Measurements from ENCODE around the gene RTP3. TPM values are rescaled to one million over a fixed set of nuclear protein-coding genes. Genes with fewer than 3 reads are reported as not detected.
A peak's percentile ranks its signal among the peaks of the same experiment; 100 is the strongest.

Gene RTP3
- total RNA-seq = not detected

DNA sequence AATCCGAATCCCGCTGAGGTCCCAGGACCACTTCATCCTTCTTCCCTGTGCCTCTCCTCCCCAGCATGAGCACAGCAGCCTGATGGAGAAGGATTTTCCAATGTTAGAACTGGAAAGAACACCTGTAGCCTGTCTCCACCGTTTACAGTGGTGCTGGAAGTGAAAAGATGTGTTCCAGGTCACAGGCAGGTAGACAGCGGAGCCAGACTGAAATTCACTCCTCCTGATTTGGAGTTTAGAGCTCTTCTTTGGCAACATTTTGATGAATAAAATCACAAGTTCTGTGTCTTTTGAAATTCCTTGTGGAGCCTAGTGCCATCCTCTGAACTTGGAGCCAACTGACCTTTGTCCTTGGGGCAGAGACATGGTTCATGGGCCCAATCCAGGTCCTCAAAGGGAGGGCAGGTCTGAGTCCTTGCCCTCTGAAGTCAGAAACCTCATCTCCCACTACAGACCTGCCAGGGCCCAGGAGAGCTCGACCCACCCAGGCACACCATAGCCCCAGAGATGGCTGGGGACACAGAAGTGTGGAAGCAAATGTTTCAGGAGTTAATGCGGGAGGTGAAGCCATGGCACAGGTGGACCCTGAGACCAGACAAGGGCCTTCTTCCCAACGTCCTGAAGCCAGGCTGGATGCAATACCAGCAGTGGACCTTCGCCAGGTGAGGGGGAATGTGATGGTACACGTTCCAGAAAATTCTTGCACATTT, at the start of gene RTP3:
TSS of gene RTP3 (plus strand) at position 421 of the 710 bp plus-strand sequence. CDS start at position 508, 87 bp downstream.
- ATAC-seq (no peak), DNase-seq (peak; percentile 19)
- H3K9me3 Mint-ChIP-seq (ENCODE audit: low read depth) = no peaks in the 10 kb centered on the region
- peaks cover 5% of the 10 kb centered on the region for H3K27me3 Mint-ChIP-seq
- no peak within 1 kb of the TSS for H3K4me3 Mint-ChIP-seq
- CTCF ChIA-PET = interaction anchor here (1.0 to 5.0 kb wide), 5 partner anchors 9 to 132 kb away, joined by 3 to 61 read pairs (median 29); no protein-coding TSS in a partner anchor
- H3K4me1 Mint-ChIP-seq = peaks cover 4% of the 10 kb centered on the region
- no peak within 1 kb of the TSS for H3K27ac Mint-ChIP-seq
- no peaks in the 10 kb centered on the region for H3K36me3 Mint-ChIP-seq

DNA sequence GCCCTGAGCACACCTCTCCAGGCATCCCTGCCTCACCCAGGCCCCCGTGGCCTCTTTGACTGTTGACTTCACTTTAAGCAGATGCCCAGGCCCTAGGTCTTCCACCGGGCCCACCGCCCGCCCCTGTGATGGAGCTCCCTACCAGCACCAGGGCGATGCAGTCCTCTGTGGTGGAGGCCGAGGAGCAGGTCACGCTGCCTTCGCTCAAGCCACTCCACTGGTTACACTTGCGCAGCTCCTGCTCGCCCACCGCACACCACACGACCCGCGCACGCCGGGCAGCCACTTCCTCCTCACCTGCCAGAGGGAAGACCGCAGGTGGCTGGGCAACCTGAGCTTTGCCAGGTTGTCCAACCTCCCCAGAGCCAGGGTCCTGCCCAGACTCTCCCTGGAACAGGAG, 49.1 kb upstream of the RTP3 start:
- H3K4me3 Mint-ChIP-seq = no peak overlapping the region
- peaks cover 11% of the 10 kb centered on the region for H3K4me1 Mint-ChIP-seq
- no peaks in the 10 kb centered on the region for H3K9me3 Mint-ChIP-seq (ENCODE audit: low read depth)
- H3K27me3 Mint-ChIP-seq = peaks cover 30% of the 10 kb centered on the region
- H3K27ac Mint-ChIP-seq = no peak overlapping the region
- CTCF ChIA-PET = interaction anchor here (0.6 kb wide), 1 partner anchor 31 kb away, joined by 3 read pairs; no protein-coding TSS in a partner anchor
- no peaks in the 10 kb centered on the region for H3K36me3 Mint-ChIP-seq
- no peak for DNase-seq
- ATAC-seq = no peak

- DNase-seq = peak; percentile 27
- Mint-ChIP-seq H3K4me3 (no peak overlapping the region), H3K9me3 (ENCODE audit: low read depth) (no peaks in the 10 kb centered on the region), H3K27ac (no peak overlapping the region), H3K36me3 (no peaks in the 10 kb centered on the region), H3K27me3 (peaks cover 37% of the 10 kb centered on the region), H3K4me1 (peaks cover 7% of the 10 kb centered on the region)
- CTCF ChIA-PET = interaction anchor here (0.7 to 2.0 kb wide), 7 partner anchors 16 to 112 kb away, joined by 3 to 6 read pairs (median 3); no protein-coding TSS in a partner anchor
- ATAC-seq = no peak
Observed at GRCh38 chr3:46449755-46450552, 47.8 kb upstream of the RTP3 start.

DNA sequence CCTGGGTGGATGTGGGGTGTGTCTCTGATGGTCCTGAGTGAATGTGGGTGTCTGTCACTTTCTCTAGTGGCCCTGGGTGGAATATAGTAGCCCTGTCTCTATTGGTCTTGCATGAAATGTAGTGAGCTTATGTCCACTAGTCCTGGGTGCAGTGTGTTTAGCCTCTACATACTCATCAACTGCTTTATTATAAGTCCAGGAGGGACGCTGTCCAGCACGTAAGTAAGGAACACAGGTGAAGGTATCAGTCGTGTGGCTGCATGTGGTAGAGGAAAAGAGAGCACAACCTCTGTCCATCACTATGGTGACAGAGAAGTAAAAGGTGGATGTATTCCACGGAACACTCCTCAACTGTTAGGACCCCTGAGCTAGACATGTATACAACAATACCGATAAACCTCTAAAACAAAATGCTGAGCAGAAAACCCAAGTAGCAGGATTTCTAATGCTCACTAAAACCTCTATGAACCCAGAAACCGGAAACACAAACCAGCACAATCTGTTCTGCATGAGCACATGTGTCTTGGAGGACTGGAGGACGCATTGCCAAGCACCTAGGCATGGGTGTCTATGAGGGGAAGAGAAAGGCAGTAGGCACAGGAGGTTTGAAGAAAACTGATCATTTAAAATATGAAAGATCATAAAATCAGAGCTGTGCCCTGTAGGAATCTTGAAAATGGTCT, 44.1 kb upstream of the RTP3 start:
- H3K36me3 Mint-ChIP-seq = no peaks in the 10 kb centered on the region
- ATAC-seq (no peak), DNase-seq (peak; percentile 22)
- peaks cover 42% of the 10 kb centered on the region for H3K27me3 Mint-ChIP-seq
- no peaks in the 10 kb centered on the region for H3K9me3 Mint-ChIP-seq (ENCODE audit: low read depth)
- H3K4me1 Mint-ChIP-seq = peaks cover 7% of the 10 kb centered on the region
- CTCF ChIA-PET = no interaction called here
- no peak overlapping the region for H3K27ac Mint-ChIP-seq
- H3K4me3 Mint-ChIP-seq = no peak overlapping the region

- Mint-ChIP-seq H3K4me3 (no peak overlapping the region), H3K36me3 (no peaks in the 10 kb centered on the region), H3K27ac (no peak overlapping the region), H3K27me3 (peaks cover 45% of the 10 kb centered on the region), H3K9me3 (ENCODE audit: low read depth) (no peaks in the 10 kb centered on the region), H3K4me1 (peaks cover 7% of the 10 kb centered on the region)
- DNase-seq (peak; percentile 37), ATAC-seq (no peak)
- CTCF ChIA-PET = no interaction called here
Observed at GRCh38 chr3:46454209-46454595, 43.6 kb upstream of the RTP3 start.

DNA sequence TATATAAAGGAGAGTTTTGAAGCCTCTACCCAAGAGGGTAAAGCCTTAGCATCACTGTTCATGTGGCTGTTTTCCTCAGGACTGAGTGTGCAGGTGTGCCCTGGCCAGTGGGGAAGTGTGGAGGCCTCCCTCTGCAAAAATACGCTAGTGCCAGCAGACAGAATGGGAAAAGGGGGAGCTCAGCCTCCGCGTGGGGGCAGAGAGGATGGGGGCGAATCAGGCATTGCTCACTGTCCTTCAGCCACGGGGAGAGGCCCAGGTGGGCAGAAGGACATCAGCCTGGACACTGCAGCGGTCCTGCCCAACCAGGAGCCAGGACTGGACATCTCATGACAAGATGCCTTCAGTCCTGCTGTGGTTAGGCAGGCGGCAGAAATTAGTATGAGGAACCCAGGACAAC, 43.2 kb upstream of the RTP3 start:
- no peaks in the 10 kb centered on the region for H3K9me3 Mint-ChIP-seq (ENCODE audit: low read depth)
- no peak for ATAC-seq

GRCh38 chr3:46455231-46456115, 42.3 kb upstream of the RTP3 start:
- Mint-ChIP-seq H3K27me3 (peaks cover 58% of the 10 kb centered on the region), H3K4me3 (no peak overlapping the region), H3K36me3 (no peaks in the 10 kb centered on the region), H3K4me1 (peaks cover 7% of the 10 kb centered on the region), H3K9me3 (ENCODE audit: low read depth) (peaks cover 3% of the 10 kb centered on the region), H3K27ac (no peak overlapping the region)
- DNase-seq (peak; percentile 34), ATAC-seq (no peak)
- CTCF ChIA-PET = no interaction called here

More for the DNA sequence above, 43.2 kb upstream of the RTP3 start:
- Mint-ChIP-seq H3K27me3 (peaks cover 49% of the 10 kb centered on the region), H3K36me3 (no peaks in the 10 kb centered on the region), H3K4me3 (no peak overlapping the region), H3K4me1 (peaks cover 7% of the 10 kb centered on the region), H3K27ac (no peak overlapping the region)
- DNase-seq = peak; percentile 27
- CTCF ChIA-PET = no interaction called here

DNA sequence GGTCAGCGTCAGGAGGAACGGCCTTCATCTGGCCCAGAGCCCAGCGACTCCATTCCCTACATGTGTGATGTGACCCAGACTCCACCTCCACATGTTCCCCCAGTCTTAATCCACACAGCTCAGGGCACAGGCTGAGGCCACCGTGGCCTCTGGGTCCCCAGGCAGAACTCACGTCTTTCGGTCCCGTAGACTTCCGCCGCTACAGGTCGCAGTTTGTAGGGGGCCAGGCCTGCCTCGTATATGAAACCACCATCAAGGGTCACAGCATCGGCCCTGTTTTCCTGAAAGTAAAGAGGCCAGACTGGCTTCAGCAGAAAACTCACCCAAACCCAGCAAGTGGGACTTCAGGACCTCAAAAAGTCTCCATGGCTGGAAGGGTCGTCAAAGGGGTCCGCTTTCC, 41.7 kb upstream of the RTP3 start:
- Mint-ChIP-seq H3K27ac (no peak overlapping the region), H3K27me3 (peaks cover 59% of the 10 kb centered on the region), H3K9me3 (ENCODE audit: low read depth) (peaks cover 4% of the 10 kb centered on the region), H3K4me3 (no peak overlapping the region), H3K36me3 (no peaks in the 10 kb centered on the region), H3K4me1 (peaks cover 7% of the 10 kb centered on the region)
- DNase-seq = peak; percentile 39
- CTCF ChIA-PET = no interaction called here
- no peak for ATAC-seq

DNA sequence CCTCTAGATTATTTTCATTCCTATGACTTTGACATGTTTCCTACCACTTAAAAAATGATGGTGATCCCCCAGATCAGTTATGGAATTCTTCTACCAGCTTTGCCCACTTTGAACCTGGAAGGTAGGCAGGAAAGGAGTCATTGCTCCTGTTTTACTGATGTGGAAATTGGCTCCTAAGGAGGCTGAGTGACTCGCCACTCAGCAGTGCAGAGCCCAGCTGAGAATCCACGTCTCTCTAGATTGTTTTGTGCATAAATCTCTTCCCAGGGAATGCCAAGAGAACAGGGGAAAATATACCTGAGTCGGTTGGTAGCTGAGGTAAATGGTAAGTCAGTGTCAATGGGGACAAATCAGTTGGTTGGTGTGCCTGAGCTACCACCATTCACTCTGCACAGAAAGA, 37.7 kb upstream of the RTP3 start:
- H3K27ac Mint-ChIP-seq = no peak overlapping the region
- H3K36me3 Mint-ChIP-seq = no peaks in the 10 kb centered on the region
- ATAC-seq (no peak), DNase-seq (no peak)
- peaks cover 4% of the 10 kb centered on the region for H3K9me3 Mint-ChIP-seq (ENCODE audit: low read depth)
- H3K27me3 Mint-ChIP-seq = peaks cover 67% of the 10 kb centered on the region
- no peak overlapping the region for H3K4me3 Mint-ChIP-seq
- peaks cover 6% of the 10 kb centered on the region for H3K4me1 Mint-ChIP-seq
- CTCF ChIA-PET = no interaction called here

GRCh38 chr3:46462111-46462510, 35.7 kb upstream of the RTP3 start:
- CTCF ChIA-PET = interaction anchor here (0.6 to 1.6 kb wide), 3 partner anchors 15 to 27 kb away, joined by 3 to 11 read pairs (median 3); no protein-coding TSS in a partner anchor
- ATAC-seq (no peak), DNase-seq (peak; percentile 25)
- H3K4me1 Mint-ChIP-seq = peaks cover 6% of the 10 kb centered on the region
- no peaks in the 10 kb centered on the region for H3K36me3 Mint-ChIP-seq
- peaks cover 79% of the 10 kb centered on the region for H3K27me3 Mint-ChIP-seq
- H3K4me3 Mint-ChIP-seq = no peak overlapping the region
- H3K9me3 Mint-ChIP-seq (ENCODE audit: low read depth) = peaks cover 4% of the 10 kb centered on the region
- no peak overlapping the region for H3K27ac Mint-ChIP-seq

DNA sequence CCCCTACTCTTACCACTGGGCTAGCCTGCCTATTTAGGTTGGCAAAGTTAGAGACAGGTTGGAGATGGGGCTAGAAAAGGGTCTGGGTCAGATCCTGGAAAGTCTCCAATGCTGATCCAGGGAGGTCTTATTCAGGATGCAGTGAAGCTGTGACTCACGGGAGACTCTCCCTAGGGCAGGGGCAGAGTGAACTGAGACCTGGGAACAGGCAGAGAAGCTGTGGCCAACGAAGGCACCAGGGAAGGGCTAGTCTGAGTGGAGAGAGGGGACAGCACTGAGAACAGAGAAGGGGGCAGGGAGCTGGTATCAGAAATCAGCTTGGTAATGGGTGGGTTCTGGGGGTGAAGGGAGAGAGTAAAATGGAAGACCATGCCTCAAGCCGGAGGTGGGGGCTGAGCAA, 35.3 kb upstream of the RTP3 start:
- CTCF ChIA-PET = interaction anchor here (1.6 kb wide), 1 partner anchor 26 kb away, joined by 11 read pairs; no protein-coding TSS in a partner anchor
- Mint-ChIP-seq H3K27me3 (peaks cover 77% of the 10 kb centered on the region), H3K36me3 (no peaks in the 10 kb centered on the region), H3K4me1 (peaks cover 6% of the 10 kb centered on the region), H3K9me3 (ENCODE audit: low read depth) (peaks cover 4% of the 10 kb centered on the region), H3K4me3 (no peak overlapping the region), H3K27ac (no peak overlapping the region)
- ATAC-seq (no peak), DNase-seq (peak; percentile 7)

GRCh38 chr3:46463120-46463867, 34.5 kb upstream of the RTP3 start:
- DNase-seq (peak; percentile 38), ATAC-seq (no peak)
- peaks cover 4% of the 10 kb centered on the region for H3K9me3 Mint-ChIP-seq (ENCODE audit: low read depth)
- no peak overlapping the region for H3K4me3 Mint-ChIP-seq
- CTCF ChIA-PET = interaction anchor here (1.6 to 1.7 kb wide), 2 partner anchors 25 kb away, joined by 8 to 11 read pairs; no protein-coding TSS in a partner anchor
- H3K27me3 Mint-ChIP-seq = peaks cover 77% of the 10 kb centered on the region
- H3K36me3 Mint-ChIP-seq = no peaks in the 10 kb centered on the region
- no peak overlapping the region for H3K27ac Mint-ChIP-seq
- H3K4me1 Mint-ChIP-seq = peaks cover 6% of the 10 kb centered on the region
